GM12865 (cell line): ENCODE data around the gene SDR9C7.
"Not testable (repeated sequence)": the region's sequence is repeated elsewhere in the genome, so short reads cannot be mapped to it uniquely, and the experiment has no call there.

Experiments used
- DNase-seq: peaks from one replicate; pipeline ENCODE4 v3.0.0; 2010; ENCODE audit warnings: low read depth
- H3K4me3 ChIP-seq: 2 replicates; pipeline ENCODE4 v1.5.1; 2011; ENCODE audit warnings: mild to moderate bottlenecking, low read depth, low read length, control low read depth
- CTCF ChIP-seq: IDR thresholded peaks from 2 replicates; pipeline ENCODE4 v1.5.1; 2011; ENCODE audit warnings: low read length, control low read depth, low read depth, inconsistent platforms; ENCODE audit not compliant: insufficient read depth; ENCODE audit errors: missing control alignments

Gene SDR9C7

GRCh38 chr12:56916996-56917333, 17.2 kb downstream of the SDR9C7 start:
- no peak for TF ChIP-seq CTCF
- no peak overlapping the region for H3K4me3 ChIP-seq
- DNase-seq = no peak

- TF ChIP-seq CTCF = no peak
- H3K4me3 ChIP-seq = no peak overlapping the region
- no peak for DNase-seq
Observed at GRCh38 chr12:56916296-56916995, 17.8 kb downstream of the SDR9C7 start.

GRCh38 chr12:56914724-56915123, 19.5 kb downstream of the SDR9C7 start:
- TF ChIP-seq CTCF = no peak
- no peak overlapping the region for H3K4me3 ChIP-seq
- DNase-seq = no peak

- DNase-seq = no peak
- no peak overlapping the region for H3K4me3 ChIP-seq
- no peak for TF ChIP-seq CTCF
Observed at GRCh38 chr12:56914256-56914655, 20.0 kb downstream of the SDR9C7 start.

- DNase-seq, H3K4me3 ChIP-seq: not testable (repeated sequence)
Observed at GRCh38 chr12:56909403-56909802, 24.8 kb downstream of the SDR9C7 start.

GRCh38 chr12:56908136-56908535, 26.1 kb downstream of the SDR9C7 start:
- TF ChIP-seq CTCF = no peak

GRCh38 chr12:56905852-56906251, 28.4 kb downstream of the SDR9C7 start:
- H3K4me3 ChIP-seq = no peak overlapping the region
- no peak for TF ChIP-seq CTCF
- no peak for DNase-seq

More at GRCh38 chr12:56908136-56908535, 26.1 kb downstream of the SDR9C7 start:
- no peak for DNase-seq
- no peak overlapping the region for H3K4me3 ChIP-seq
